Upper lobe of right lung (tissue), 1 donor: ENCODE data around the gene UBR4. TPM values are rescaled to one million over a fixed set of nuclear protein-coding genes. Genes with fewer than 3 reads are reported as not detected.
"Not testable (repeated sequence)": the region's sequence is repeated elsewhere in the genome, so short reads cannot be mapped to it uniquely, and the experiment has no call there.

ENCODE experiments used
- ATAC-seq: fragments of 200-7000 bp; cut with Tn5 transposase; one replicate; pipeline ENCODE4 v1.9.1; 2020; ENCODE audit warnings: mild to moderate bottlenecking, moderate library complexity
- DNase-seq: peaks from one replicate; pipeline ENCODE4 v3.0.0-alpha.2; 2020
- H3K27ac ChIP-seq: fragments of 200-600 bp; one replicate; pipeline ENCODE4 v1.8.0; 2022
- H3K27me3 ChIP-seq: fragments of 200-600 bp; one replicate; pipeline ENCODE4 v1.8.0; 2022; ENCODE audit warnings: mild to moderate bottlenecking
- H3K36me3 ChIP-seq: fragments of 200-600 bp; one replicate; pipeline ENCODE4 v1.8.0; 2022
- H3K4me1 ChIP-seq: fragments of 200-600 bp; one replicate; pipeline ENCODE4 v1.8.0; 2022
- H3K4me3 ChIP-seq: fragments of 200-600 bp; one replicate; pipeline ENCODE4 v1.8.0; 2022; ENCODE audit warnings: mild to moderate bottlenecking
- H3K9me3 ChIP-seq: fragments of 200-600 bp; one replicate; pipeline ENCODE4 v1.8.0; 2022
- intact Hi-C: fragments of 100-400 bp; cut with DNase I; formaldehyde crosslinking; loops from one replicate; pipeline ENCODE4 v1.11.0; 2022
- total RNA-seq: library from RNA; stranded (reverse); fragmentation: NEBNext Ultra II Directional; extraction: Animal tissue kit (Norgen Biotek cat#: 25700); gene quantifications from one replicate; pipeline ENCODE4 v1.2.1, GENCODE V29; 2021
- TF ChIP-seq, protein P1 (sequence below): fragments of 200-600 bp; IDR thresholded peaks from one replicate; pipeline ENCODE4 v1.8.0; 2022; ENCODE audit warnings: antibody characterized with exemption
- donor health status: DM: no; HTN: yes; CAD: no; lungs with severe emphysema.

The UBR4 gene
- total RNA-seq, 1 donor from 2014 or later: 110 TPM

DNA sequence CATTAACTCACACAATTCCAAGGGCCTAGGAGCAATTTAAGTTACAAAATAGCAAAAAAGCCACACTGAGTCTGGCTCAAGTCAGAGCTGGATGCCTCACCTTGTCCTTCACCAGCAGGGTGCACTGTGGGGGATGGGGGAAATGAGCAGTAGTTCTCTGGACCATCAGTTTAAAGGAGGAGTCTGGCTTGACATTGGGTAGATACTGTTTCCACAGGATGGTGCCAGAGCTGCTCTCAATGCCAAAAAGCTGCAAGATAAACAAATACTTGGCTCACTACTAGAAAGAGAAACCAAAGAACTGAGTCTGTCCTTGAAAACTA is 22.4 kb upstream of the UBR4 start:
- Histone ChIP-seq H3K27ac (no peak overlapping the region), H3K9me3 (no peaks in the 10 kb centered on the region), H3K27me3 (no peaks in the 10 kb centered on the region), H3K36me3 (peaks cover 91% of the 10 kb centered on the region), H3K4me1 (peaks cover 12% of the 10 kb centered on the region), H3K4me3 (no peak overlapping the region)
- TF ChIP-seq, protein P1, sequence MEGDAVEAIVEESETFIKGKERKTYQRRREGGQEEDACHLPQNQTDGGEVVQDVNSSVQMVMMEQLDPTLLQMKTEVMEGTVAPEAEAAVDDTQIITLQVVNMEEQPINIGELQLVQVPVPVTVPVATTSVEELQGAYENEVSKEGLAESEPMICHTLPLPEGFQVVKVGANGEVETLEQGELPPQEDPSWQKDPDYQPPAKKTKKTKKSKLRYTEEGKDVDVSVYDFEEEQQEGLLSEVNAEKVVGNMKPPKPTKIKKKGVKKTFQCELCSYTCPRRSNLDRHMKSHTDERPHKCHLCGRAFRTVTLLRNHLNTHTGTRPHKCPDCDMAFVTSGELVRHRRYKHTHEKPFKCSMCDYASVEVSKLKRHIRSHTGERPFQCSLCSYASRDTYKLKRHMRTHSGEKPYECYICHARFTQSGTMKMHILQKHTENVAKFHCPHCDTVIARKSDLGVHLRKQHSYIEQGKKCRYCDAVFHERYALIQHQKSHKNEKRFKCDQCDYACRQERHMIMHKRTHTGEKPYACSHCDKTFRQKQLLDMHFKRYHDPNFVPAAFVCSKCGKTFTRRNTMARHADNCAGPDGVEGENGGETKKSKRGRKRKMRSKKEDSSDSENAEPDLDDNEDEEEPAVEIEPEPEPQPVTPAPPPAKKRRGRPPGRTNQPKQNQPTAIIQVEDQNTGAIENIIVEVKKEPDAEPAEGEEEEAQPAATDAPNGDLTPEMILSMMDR: peak; percentile 7
- DNase-seq (no peak), ATAC-seq (peak; percentile 32)
- intact Hi-C loops: no loop called here

DNA sequence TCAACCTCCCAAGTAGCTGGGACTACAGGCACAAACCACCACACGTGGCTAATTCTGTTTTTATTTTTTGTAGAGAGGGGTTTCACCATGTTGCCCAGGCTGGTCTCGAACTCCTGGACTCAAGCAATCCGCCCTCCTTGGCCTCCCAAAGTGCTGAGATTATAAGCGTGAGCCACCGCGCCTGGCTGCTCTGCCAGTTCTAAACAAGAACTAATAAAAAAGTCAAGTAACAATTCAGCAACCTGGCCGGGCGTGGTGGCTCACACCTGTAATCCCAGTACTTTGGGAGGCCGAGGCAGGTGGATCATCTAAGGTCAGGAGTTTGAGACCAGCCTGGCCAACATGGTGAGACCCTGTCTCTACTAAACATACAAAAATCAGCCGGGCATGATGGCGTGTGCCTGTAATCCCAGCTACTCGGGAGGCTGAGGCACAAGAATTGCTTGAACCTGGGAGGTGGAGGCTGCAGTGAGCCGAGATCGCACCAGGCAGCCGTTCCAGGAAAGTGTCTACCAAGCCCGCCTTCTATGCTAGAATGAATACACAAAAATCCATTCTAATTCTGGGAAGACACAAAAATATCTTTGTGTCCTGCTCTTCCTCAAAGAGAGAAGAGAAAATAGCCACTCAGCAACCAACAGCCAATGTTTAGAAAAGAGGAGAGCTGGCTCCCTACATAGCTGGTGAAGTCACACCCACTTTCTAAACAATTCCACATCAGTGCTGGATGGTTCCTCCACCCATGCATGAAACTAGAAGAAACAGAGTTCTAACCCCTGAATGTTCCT is 21.9 kb upstream of the UBR4 start:
- H3K27me3 ChIP-seq, intact Hi-C loops, ATAC-seq, DNase-seq, H3K4me3 ChIP-seq, H3K27ac ChIP-seq, H3K9me3 ChIP-seq: not testable (repeated sequence)
- peaks cover 89% of the 10 kb centered on the region for H3K36me3 ChIP-seq
- H3K4me1 ChIP-seq: peaks cover 12% of the 10 kb centered on the region

- H3K27ac ChIP-seq: no peak overlapping the region
- TF ChIP-seq, protein P1: no peak
- DNase-seq: no peak
- peaks cover 89% of the 10 kb centered on the region for H3K36me3 ChIP-seq
- ATAC-seq: peak; percentile 85
- H3K4me3 ChIP-seq: no peak overlapping the region
- H3K27me3 ChIP-seq: no peaks in the 10 kb centered on the region
- intact Hi-C loops: no loop called here
- no peaks in the 10 kb centered on the region for H3K9me3 ChIP-seq
- H3K4me1 ChIP-seq: peaks cover 12% of the 10 kb centered on the region
Measured at GRCh38 chr1:19229828-19230325, 19.8 kb upstream of the UBR4 start.

GRCh38 chr1:19229229-19229628 is 19.2 kb upstream of the UBR4 start:
- Histone ChIP-seq H3K9me3 (no peaks in the 10 kb centered on the region), H3K4me1 (peaks cover 12% of the 10 kb centered on the region), H3K36me3 (peaks cover 89% of the 10 kb centered on the region), H3K27me3 (no peaks in the 10 kb centered on the region), H3K4me3 (no peak overlapping the region), H3K27ac (no peak overlapping the region)
- TF ChIP-seq, protein P1: no peak
- DNase-seq (no peak), ATAC-seq (no peak)
- intact Hi-C loops: no loop called here

- no peaks in the 10 kb centered on the region for H3K27me3 ChIP-seq
- H3K9me3 ChIP-seq: no peaks in the 10 kb centered on the region
- no peaks in the 10 kb centered on the region for H3K4me1 ChIP-seq
- no peak for DNase-seq
- H3K27ac ChIP-seq: no peak overlapping the region
- peaks cover 88% of the 10 kb centered on the region for H3K36me3 ChIP-seq
- intact Hi-C loops: no loop called here
- TF ChIP-seq, protein P1: no peak
- ATAC-seq: no peak
- H3K4me3 ChIP-seq: no peak overlapping the region
Measured at GRCh38 chr1:19222979-19223824, 13.1 kb upstream of the UBR4 start.

- intact Hi-C loops: no loop called here
- no peak overlapping the region for H3K4me3 ChIP-seq
- TF ChIP-seq, protein P1: no peak
- DNase-seq (no peak), ATAC-seq (no peak)
- no peaks in the 10 kb centered on the region for H3K9me3 ChIP-seq
- peaks cover 91% of the 10 kb centered on the region for H3K36me3 ChIP-seq
- H3K27me3 ChIP-seq: no peaks in the 10 kb centered on the region
- no peak overlapping the region for H3K27ac ChIP-seq
- H3K4me1 ChIP-seq: no peaks in the 10 kb centered on the region
Measured at GRCh38 chr1:19222573-19222972, 12.5 kb upstream of the UBR4 start.
